ENCODE data around the gene LCE3A.

DNA sequence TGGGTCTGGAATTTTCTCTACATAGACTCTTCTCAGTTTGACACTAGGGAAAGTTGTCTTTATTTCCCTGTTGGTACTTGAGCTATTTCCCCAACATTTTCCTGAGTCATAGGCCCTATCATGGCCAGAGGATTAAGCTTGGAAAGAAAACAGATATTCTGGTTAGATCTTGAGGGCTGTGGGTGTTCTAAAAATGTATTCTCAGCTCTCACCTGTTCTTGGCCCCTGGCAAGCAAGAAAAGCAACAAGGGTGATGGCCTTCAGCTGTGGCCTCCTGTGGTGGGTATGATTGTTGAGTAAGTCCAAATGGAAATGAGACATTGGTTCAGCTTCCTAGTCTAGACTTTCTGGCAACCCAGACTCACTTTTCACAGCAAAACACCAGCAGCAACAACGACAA, 17.4 kb upstream of the LCE3A start:
- TF ChIP-seq, protein P1, sequence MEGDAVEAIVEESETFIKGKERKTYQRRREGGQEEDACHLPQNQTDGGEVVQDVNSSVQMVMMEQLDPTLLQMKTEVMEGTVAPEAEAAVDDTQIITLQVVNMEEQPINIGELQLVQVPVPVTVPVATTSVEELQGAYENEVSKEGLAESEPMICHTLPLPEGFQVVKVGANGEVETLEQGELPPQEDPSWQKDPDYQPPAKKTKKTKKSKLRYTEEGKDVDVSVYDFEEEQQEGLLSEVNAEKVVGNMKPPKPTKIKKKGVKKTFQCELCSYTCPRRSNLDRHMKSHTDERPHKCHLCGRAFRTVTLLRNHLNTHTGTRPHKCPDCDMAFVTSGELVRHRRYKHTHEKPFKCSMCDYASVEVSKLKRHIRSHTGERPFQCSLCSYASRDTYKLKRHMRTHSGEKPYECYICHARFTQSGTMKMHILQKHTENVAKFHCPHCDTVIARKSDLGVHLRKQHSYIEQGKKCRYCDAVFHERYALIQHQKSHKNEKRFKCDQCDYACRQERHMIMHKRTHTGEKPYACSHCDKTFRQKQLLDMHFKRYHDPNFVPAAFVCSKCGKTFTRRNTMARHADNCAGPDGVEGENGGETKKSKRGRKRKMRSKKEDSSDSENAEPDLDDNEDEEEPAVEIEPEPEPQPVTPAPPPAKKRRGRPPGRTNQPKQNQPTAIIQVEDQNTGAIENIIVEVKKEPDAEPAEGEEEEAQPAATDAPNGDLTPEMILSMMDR (IDR thresholded peaks at IDR 0.05) = no peak
- no peak for TF ChIP-seq POLR2A (IDR thresholded peaks at IDR 0.05)

Data from thyroid gland (tissue), 4 donors.